ENCODE measurements around the gene VPS29. TPM values are rescaled to one million over a fixed set of nuclear protein-coding genes. Genes with fewer than 3 reads are reported as not detected.
"Not testable (repeated sequence)": the region's sequence is repeated elsewhere in the genome, so short reads cannot be mapped to it uniquely, and the experiment has no call there.

The VPS29 gene
- total RNA-seq, 1 donor from 2014 or later: 73.5 TPM

GRCh38 chr12:110465024-110465423 is 36.9 kb downstream of the VPS29 start:
- H3K4me1 Mint-ChIP-seq (ENCODE audit: unreplicated experiment): peaks cover 24% of the 10 kb centered on the region
- no peak for TF ChIP-seq CTCF (IDR thresholded peaks at IDR 0.05)

GRCh38 chr12:110461189-110461588 is 40.7 kb downstream of the VPS29 start:
- DNase-seq (ENCODE audit: extremely low spot score, unreplicated experiment); H3K4me1 Mint-ChIP-seq (ENCODE audit: unreplicated experiment); H3K9me3 Mint-ChIP-seq (ENCODE audit: unreplicated experiment); H3K27me3 Mint-ChIP-seq (ENCODE audit: unreplicated experiment); H3K4me3 Mint-ChIP-seq (ENCODE audit: unreplicated experiment); H3K27ac Mint-ChIP-seq (ENCODE audit: unreplicated experiment): not testable (repeated sequence)
- H3K36me3 Mint-ChIP-seq (ENCODE audit: unreplicated experiment): peaks cover 17% of the 10 kb centered on the region

More at GRCh38 chr12:110465024-110465423, 36.9 kb downstream of the VPS29 start:
- Mint-ChIP-seq H3K4me3 (ENCODE audit: unreplicated experiment) (no peak overlapping the region), H3K27me3 (ENCODE audit: unreplicated experiment) (no peaks in the 10 kb centered on the region), H3K27ac (ENCODE audit: unreplicated experiment) (no peak overlapping the region), H3K36me3 (ENCODE audit: unreplicated experiment) (peaks cover 7% of the 10 kb centered on the region), H3K9me3 (ENCODE audit: unreplicated experiment) (no peaks in the 10 kb centered on the region)
- no peak for DNase-seq (ENCODE audit: extremely low spot score, unreplicated experiment)

GRCh38 chr12:110458756-110459155 is 43.2 kb downstream of the VPS29 start:
- H3K4me3 Mint-ChIP-seq (ENCODE audit: unreplicated experiment): no peak overlapping the region
- no peaks in the 10 kb centered on the region for H3K9me3 Mint-ChIP-seq (ENCODE audit: unreplicated experiment)
- no peak for TF ChIP-seq CTCF (IDR thresholded peaks at IDR 0.05)
- no peaks in the 10 kb centered on the region for H3K4me1 Mint-ChIP-seq (ENCODE audit: unreplicated experiment)
- no peak overlapping the region for H3K27ac Mint-ChIP-seq (ENCODE audit: unreplicated experiment)
- DNase-seq (ENCODE audit: extremely low spot score, unreplicated experiment): no peak
- H3K27me3 Mint-ChIP-seq (ENCODE audit: unreplicated experiment): no peaks in the 10 kb centered on the region
- peaks cover 17% of the 10 kb centered on the region for H3K36me3 Mint-ChIP-seq (ENCODE audit: unreplicated experiment)

GRCh38 chr12:110453569-110454296 is 48.2 kb downstream of the VPS29 start:
- Mint-ChIP-seq H3K27ac (ENCODE audit: unreplicated experiment) (no peak overlapping the region), H3K36me3 (ENCODE audit: unreplicated experiment) (peaks cover 19% of the 10 kb centered on the region), H3K9me3 (ENCODE audit: unreplicated experiment) (no peaks in the 10 kb centered on the region), H3K4me3 (ENCODE audit: unreplicated experiment) (no peak overlapping the region), H3K4me1 (ENCODE audit: unreplicated experiment) (peaks cover 17% of the 10 kb centered on the region), H3K27me3 (ENCODE audit: unreplicated experiment) (no peaks in the 10 kb centered on the region)
- TF ChIP-seq CTCF (IDR thresholded peaks at IDR 0.05): no peak
- no peak for DNase-seq (ENCODE audit: extremely low spot score, unreplicated experiment)

GRCh38 chr12:110451263-110451662 is 50.6 kb downstream of the VPS29 start:
- Mint-ChIP-seq H3K27ac (ENCODE audit: unreplicated experiment) (no peak overlapping the region), H3K9me3 (ENCODE audit: unreplicated experiment) (no peaks in the 10 kb centered on the region), H3K27me3 (ENCODE audit: unreplicated experiment) (no peaks in the 10 kb centered on the region), H3K4me3 (ENCODE audit: unreplicated experiment) (peak overlapping the region; percentile 100), H3K36me3 (ENCODE audit: unreplicated experiment) (peaks cover 15% of the 10 kb centered on the region), H3K4me1 (ENCODE audit: unreplicated experiment) (peaks cover 31% of the 10 kb centered on the region)
- DNase-seq (ENCODE audit: extremely low spot score, unreplicated experiment): no peak
- TF ChIP-seq CTCF (IDR thresholded peaks at IDR 0.05): no peak

Data from osteocyte (in vitro differentiated cells).